ENCODE measurements around the gene DUSP2. TPM values are rescaled to one million over a fixed set of nuclear protein-coding genes. Genes with fewer than 3 reads are reported as not detected.

The DUSP2 gene
- total RNA-seq, 1 donor from 2014 or later = 1.9 TPM

DNA sequence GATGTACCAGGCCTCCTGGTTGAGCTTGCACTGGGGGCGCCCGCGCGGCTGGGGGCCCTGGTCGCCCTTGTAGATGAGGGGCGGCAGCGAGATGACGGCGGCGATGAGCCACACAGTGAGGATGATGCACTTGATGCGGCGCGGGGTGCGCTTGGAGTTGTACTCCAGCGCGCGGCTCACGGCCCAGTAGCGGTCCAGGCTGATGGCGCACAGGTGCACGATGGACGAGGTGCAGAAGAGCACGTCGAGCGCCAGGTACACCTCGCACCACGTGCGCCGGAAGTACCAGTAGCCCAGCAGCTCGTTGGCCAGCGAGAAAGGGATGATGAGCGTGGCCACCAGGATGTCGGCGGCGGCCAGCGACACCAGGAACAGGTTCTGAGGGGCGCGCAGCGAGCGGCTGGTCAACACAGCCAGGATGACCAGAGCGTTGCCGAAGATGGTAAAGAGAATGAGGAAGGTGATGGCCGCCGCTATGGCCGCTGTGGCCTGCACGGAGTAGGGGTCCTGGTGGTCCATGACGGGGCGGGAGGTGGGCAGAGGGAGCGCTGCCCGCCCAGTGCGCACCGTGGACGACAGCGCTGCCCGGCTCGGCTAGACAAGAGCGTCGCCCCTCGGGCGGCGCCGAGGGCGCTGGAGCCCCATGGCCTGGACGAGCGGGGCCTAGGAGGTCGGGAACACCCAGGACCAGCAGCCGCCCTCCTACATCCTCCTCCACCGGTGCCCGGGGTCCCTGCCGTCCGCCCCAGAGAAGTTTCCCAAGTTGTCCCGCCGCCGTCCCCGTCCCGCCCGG, 29.4 kb downstream of the DUSP2 start:
- no peak for DNase-seq (ENCODE audit: low read depth)

DNA sequence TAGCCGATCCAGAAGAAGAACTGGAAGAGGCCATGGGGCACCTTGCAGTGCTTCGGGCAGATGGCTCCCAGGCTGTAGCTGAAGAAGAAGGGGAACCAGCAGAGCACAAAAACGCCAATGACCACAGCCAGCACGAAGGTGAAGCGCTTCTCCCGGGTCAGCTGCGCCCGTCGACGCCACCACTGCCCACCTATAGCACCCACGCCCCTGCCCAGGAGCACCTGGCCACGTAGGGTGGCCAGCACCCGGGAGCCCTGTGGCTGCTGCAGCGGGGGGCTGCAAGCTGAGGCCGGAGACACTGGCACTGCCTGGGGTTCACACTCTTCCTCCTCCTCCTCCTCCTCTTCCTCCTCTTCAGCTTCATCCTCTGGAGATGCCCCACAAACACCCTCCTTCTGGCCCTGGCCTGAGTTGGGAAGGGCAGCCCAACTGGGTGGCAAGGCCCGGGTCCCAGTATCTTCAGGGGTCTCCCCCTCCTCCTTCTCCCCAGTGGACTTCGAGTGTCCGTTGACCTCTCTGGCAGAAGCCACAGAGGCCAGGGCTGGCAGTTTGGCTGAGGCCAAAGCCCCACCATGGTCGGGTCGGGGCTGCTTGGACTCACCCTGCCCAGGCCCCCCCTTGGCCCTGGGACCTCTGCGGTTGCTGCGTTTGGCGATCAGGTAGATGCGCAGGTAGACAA, 30.2 kb downstream of the DUSP2 start:
- DNase-seq (ENCODE audit: low read depth) = no peak

DNA sequence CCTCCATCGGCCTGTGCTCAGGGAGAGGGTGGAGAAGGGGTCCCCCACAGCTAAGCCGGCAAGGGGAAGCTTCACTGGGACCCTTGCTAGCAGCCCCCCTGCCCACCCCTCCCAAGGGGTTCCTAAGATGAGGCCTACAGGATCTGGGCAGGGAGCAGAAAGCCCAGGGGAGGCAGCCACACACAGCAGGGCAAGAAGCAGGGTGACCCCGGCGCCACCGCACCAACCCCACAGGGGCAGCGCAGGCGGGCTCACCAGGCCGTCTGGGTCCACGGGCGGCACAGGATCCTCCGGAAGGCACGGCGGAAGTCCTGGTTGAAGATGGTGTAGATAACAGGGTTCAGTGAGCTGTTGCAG, 30.7 kb downstream of the DUSP2 start:
- no peak for DNase-seq (ENCODE audit: low read depth)

DNA sequence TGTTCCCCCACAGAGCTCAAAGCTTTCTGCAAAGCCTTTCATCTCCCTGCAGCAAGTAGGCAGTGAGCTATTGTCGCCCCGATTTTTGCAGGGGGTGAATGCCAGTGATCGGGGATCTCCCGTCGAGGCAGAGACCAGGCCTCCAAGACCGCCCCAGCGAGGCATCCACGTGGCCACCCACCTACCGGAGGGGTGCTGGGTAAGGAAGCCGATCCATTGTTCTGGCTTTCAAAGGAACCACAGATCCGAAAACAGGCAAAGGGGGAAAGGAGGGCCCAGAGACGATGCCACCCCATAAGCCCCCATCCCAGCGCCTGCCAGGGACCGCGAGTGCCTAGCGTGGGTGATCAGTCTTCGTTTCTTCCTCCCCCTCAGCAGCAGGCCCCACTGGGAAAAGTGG, 31.3 kb downstream of the DUSP2 start:
- no peak for DNase-seq (ENCODE audit: low read depth)

DNA sequence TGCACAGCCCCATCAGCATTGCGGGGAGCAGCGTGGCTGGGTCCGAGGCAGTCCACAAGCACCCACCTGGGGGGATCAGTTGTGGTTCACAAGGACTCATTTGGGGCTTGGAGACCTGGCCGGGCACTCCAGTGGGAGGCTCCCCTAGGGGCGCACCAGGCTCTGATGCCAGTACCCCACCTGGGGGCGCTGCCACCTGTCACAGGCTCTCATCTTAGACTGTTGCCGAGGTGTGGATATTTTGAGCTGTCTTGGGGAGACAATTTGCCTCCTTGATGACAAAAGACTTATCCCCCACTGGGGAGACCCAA, 31.9 kb downstream of the DUSP2 start:
- no peak for DNase-seq (ENCODE audit: low read depth)

DNA sequence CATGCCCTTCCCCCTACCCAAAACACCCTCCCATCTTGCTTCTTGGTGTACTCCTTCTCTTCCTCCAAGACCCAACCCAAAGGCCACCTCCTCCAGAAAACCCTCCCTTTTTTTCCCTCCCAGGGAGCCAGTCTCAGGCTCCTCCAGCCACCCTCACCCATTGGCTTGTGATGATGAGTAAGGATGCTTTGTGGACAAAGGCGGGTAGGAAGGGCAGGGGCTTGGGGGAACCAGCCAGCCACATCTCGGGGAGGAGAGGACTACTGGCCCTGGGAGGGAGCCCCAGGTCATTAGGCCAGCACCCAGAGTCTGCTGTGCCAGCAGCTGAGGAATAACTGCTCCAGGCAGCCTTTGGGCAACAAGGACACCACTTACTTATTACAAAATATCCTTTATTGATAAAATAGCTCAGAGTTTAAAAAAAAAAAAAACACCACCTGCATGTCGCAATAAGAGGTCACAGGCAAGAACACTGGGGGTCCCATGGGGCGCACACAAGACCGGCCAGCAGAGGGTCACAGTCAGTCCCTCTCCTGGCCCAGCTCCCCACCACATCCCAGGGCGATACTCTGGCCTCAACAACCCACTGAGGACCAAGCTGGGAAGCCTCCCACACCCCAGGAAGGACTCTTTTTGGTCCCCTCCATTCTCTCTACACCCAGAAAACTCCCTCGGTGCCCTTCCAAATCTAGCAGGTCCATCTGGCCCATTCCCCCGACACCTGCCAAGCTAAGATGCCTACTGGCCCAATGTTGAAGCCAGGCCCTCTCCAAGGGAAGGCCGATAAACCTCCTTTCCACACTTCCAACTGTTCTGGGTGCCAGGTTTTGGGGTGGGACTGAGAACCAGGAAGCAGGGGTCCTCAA, 32.5 kb downstream of the DUSP2 start:
- DNase-seq (ENCODE audit: low read depth) = no peak

DNA sequence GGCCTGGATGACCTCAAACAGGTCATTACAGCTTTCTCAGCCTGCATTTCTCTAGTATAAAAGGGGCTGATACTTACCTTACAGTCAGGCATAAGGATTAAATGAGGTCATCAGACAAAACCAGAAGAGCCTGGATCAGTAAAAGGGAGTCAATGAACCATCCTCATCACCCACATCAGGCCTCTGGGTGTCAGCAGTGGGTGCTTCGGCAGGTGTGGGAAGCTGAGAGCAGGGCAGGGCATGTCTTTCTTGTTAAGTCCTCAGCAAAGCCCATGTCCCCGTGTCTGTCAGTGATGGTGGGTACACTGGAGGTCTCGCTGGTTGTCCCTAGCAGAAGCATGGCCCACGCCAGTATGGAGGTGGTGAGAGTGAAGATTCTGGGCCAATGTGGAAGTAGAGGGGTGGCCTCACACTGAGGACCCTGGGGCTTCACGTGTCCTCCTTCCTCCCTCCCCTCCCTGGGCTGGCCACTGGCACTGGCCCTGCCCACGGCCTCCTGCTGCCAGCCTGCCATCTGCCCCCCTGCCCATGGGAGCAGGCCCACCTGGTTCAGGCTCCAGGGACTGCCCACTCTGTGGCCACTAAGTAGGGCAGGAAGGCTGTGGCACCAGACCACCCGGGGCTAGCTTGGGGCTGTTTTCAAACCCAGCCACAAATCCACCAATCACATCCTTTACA, 33.3 kb downstream of the DUSP2 start:
- DNase-seq (ENCODE audit: low read depth) = no peak

DNA sequence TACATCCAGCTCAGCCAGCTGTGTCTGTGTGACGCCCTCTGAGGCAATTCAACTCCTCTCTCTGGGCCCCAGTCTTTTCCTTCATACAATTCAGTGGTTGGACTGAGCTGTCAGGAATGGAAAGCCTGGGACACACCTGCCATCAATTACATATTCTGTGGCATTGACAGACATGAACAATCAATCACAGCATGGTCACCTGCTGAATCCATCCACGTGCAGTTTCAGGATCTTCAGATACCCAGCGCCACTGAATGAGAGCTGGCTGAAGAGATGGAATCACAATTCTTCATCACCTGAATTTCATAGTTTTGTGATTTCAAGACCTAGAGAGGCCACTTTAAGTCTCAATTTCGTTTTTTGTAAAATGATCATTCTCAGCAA, 34.0 kb downstream of the DUSP2 start:
- DNase-seq (ENCODE audit: low read depth) = no peak

DNA sequence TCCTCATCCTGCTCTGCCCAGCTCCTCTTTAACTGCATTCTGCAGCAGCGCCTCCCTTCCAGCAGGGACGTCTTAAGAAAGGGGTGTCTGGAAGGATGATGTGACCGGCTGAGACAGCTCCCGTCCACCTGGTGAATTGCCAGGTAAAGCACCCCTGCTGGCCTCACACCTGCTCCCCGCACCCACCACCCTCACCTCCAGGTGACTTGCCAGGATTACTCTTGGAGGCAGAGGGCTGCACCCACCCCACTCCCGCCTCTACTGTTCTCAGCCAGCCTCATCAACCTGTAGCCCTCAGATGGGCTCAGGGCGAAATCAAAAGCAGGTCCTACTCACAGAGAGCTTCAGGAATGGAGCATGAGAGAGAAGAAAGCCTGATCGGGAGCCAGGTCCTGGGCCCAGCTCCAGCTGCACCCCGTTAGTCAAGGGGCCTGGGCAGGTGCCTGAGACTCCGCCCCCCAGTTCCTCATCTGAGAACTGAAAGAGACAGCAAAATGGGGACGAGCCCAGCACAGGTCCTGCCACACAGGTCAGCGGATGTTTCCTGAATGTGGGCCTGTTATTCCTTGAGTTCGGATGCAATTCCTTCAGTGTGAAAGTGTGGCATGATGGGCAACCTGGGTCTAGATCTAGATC, 34.5 kb downstream of the DUSP2 start:
- DNase-seq (ENCODE audit: low read depth) = no peak

DNA sequence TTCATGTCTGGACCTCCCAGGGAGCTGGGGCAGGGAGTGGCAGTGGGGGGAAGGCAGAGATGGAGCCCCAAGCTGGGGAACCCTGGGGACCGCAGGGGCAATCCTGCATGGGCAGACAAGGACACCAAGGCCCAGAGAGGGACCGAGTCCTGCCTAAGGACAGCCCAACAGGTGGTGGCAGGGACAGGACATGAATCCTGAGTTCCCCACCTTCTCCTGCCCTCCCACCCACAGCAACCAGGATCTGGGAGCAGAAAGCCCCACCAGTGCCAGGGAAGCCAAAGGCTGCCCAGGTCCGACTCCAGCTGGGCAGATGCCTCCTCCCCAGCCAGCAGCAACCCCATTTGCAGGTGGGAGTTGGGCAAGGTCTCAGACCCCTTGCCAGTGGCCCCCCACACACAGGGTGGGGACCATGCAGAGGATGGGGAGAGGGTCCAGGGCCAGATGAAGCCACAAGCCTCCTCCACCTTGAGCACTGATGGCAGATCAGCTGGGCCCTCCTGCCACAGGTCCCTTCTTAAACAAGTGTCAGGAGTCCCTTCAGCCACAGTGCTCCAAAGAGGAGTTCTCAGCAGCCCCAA, 35.2 kb downstream of the DUSP2 start:
- DNase-seq (ENCODE audit: low read depth) = no peak

DNA sequence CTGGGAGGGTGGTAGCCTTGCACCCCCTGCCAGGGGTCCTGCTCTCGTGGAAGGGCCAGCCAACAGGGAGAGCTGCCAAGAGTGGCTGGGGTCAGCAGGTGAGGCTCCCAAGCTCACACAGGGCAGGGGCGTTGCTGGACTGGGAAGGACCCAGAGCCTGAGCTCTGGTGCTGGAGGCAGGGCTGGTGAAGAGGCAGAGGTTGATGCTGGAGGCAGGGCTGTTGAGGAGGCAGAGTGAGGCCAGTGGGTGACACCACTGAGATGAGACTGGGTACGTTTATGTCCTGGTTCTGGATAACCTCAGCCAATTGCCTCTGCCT, 35.9 kb downstream of the DUSP2 start:
- DNase-seq (ENCODE audit: low read depth) = no peak

DNA sequence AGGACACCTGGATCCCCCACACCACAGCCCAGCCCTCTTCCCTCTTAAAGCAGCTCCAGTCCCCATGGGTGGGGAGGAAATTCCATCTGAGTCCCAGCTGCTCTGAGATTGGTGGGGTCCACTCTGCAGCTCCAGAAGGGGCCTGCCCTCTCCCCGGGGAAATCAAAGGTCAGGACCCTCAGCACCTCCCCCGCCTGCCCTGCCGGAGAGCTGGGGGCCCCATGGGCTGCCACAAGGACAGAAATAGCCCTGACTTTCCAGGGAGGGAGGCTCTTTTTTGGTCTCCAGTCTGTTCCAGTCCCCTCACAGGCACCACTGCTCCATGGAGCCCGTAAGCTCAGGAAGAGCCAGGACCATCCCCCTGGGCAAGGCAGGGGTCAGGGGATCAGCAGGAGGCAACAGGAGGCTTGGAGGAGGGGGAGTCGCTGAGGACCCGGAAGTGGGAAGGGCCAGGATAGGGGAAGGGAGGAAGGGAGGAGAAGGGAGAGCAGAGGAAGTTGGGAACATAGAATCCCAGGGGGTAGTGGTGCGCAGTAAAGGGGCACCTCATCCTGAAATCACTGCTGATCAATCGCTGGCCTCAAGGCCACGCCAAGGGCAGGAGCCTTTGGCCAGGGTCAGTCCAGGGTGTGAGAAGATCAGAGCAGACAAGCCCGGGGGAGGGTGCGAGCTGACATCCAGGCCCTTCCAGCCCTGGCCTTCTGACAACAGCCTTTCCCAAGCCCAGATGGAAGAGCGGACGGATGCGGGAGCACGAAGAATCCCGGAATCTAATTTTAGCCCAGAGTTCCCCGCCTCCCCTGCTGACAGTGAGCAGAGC, 36.5 kb downstream of the DUSP2 start:
- no peak for DNase-seq (ENCODE audit: low read depth)

DNA sequence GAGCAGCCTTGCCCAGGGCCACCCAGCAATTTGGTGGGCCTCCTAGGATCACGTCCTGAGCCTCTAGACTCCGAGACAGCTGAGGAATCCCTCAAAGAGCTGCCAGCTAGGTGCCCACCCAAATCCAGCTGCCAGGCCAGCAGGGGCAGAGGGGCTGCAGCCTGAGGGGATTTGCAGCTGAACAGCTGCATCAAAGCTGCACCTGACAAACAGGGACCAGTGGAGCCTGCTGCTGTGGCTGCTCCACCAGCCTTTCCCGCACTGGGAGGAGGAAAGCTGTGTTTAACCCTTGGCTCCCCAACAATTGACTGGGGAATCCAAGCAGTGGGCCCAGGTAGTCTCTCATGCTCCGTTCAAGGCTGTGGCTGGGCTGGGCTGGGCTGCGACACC, 37.1 kb downstream of the DUSP2 start:
- DNase-seq (ENCODE audit: low read depth) = no peak

DNA sequence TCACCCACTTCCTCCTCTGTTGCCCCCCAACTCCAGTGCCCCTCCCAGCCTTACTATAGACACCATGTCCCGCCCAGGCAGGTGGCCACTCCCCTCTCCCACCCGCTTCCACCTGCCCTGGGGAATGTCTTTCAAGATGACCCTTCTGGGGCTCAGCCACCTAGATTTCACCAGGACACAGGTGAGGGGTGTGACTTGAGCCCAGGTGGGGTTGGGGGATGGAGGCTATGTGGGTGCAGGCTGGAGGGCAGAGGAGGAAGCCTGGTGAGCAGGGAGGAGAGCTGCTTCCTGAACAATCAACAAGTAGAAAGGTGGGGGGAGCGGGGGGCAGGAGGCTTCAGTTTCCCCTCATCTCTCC, 37.6 kb downstream of the DUSP2 start:
- no peak for DNase-seq (ENCODE audit: low read depth)

DNA sequence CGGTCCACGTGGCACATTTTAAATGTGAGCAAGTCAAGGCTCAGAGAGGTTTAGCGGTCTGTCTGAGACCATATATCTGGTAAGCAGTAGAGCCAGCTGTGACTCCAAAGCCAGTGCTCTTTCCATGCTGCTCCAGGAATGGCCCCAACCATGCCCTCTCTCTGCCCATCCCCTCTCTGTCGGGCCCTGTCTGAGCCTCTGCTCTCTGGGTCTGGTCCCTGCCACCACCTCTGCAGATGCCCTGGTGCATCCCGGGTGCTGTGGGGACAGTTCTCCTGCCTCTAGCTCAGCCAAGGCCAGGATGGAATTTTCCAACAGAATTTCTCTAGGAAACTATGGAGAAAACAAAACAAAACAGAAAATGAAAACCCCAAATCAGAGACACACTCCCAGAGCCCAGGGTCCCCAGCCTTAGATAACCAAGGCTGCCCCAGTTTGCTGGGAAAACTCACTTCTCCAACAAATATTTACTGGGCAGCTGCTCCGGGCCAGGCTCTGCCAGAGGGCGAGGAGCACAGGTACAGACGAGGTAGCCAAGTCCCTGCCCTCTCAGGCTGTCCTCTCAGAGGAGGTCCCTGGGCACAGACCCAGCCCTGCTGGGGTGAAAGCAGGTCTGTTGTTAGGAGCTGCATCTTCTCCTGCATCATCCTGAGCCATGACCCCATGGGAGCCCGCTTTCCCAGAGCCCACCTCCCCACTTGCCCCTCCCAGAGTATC, 38.1 kb downstream of the DUSP2 start:
- DNase-seq (ENCODE audit: low read depth) = no peak

DNA sequence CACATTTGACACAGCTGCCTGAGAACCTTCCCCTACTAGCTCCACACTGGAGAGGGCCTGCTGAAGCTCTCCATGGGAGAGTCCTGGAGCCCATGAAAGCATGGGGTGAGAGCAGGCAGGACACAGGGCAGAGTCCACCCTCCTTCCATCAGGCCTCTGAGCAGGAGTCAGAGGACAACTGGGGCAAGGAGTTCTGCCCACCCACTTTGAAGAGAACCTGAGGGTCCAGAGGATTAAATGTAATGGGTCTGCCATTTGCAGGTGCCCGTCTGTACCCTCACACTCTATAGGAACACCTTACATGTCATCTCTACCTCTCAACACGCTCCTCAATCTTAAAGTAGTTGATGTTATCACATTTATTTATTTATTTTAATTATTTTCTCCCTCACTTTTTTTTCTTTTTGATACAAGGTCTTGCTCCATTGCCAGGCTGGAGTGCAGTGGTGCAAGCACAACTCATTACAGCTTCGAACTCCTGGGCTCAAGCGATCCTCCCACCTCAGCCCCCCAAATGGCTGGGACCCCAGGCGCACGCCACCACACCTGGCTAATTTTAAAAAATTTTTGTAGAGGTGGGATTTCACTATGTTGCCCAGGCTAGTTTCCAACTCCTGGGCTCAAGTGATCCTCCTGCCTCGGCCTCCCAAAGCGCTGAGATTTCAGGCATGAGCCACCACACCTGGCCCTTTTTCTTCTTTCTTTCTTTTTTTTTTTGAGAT, 39.1 kb downstream of the DUSP2 start:
- no peak for DNase-seq (ENCODE audit: low read depth)

DNA sequence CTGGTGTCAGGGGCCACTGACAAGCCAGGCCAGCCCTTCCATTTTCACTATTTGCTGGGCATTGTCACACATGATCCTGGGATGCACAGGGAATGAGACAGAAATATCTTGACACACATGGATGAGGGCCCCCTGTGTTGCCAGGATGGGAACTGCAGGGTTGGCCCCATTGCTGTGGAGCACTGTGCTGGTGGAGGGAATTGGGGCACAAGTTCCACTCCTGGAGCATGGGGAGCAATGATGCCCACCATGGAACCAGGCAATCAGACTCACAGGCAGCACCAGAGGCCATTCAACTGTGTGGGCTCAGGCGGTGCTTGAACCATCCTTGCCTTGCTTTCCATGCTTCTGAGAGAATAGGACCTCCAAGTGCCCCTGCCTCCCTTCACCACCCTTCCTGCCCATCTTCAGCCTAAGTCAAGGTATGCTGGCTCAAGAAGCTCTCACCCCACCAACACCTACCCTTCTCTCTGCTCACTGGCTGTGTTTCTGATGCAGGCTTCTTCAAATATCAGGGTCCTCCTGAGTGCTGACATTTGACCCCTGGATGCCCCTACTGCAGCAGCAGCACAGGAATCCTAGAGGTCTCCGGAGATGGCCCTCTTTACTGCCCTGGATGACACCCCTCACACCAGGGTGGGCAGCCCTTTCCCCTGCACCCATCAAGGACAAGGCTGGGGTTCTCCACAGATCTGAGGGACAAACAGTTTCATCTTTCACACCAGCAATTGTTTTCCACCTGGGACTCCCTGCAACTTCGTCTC, 39.9 kb downstream of the DUSP2 start:
- DNase-seq (ENCODE audit: low read depth) = no peak

DNA sequence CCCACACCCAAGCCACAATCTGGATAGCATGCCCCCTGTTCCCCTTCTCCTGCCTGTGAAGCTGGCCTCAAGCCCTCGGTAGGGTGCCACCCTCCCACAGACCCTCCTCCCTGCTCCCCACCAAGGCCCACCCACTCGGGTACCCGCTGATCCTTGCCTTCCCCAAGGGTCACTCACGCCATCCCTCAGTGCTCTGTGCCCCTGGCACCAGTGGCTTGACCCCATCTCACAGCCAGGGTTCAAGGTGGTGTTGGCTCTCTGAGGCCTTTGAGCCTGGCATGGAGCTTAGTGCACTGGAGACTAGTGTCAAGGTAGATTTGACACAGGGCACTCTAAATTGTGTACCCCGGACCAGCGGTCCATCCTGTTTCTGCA, 40.8 kb downstream of the DUSP2 start:
- DNase-seq (ENCODE audit: low read depth) = no peak

Data from myocyte (in vitro differentiated cells).